ENCODE data around the gene REEP3. TPM values are rescaled to one million over a fixed set of nuclear protein-coding genes. Genes with fewer than 3 reads are reported as not detected.

The REEP3 gene
- total and polyA plus RNA-seq, 7 experiments from 2014 or later = 1.6 to 21.6 (median 8.1) TPM

GRCh38 chr10:63603709-63604445 is 82.7 kb downstream of the REEP3 start:
- CTCF ChIA-PET = no interaction called here
- Mint-ChIP-seq H3K27ac (no peak overlapping the region), H3K4me3 (no peak overlapping the region), H3K4me1 (peaks cover 0 to 9% (median 0%) of the 10 kb centered on the region in 7 donors), H3K27me3 (no peaks in the 10 kb centered on the region), H3K9me3 (no peaks in the 10 kb centered on the region), H3K36me3 (peaks cover 0 to 16% (median 9%) of the 10 kb centered on the region in 5 donors)
- ATAC-seq (no peak), DNase-seq (no peak)
- Histone ChIP-seq H3K27ac (ENCODE audit: low read depth, low read length) (no peak overlapping the region), H3K4me1 (ENCODE audit: control insufficient read depth in 2 of 2, insufficient read depth in 2 of 2, low read length in 2 of 2) (no peaks in the 10 kb centered on the region), H3K9me3 (ENCODE audit: control insufficient read depth in 2 of 3, low read length in 3 of 3) (no peaks in the 10 kb centered on the region), H3K4me3 (ENCODE audit: low read length) (no peak overlapping the region), H3K27me3 (ENCODE audit: control insufficient read depth in 2 of 2, insufficient read depth in 2 of 2, low read length in 2 of 2) (no peaks in the 10 kb centered on the region), H3K36me3 (ENCODE audit: control insufficient read depth in 2 of 3, insufficient read depth in 3 of 3, low read length in 3 of 3) (peaks cover 0 to 4% (median 0%) of the 10 kb centered on the region in 3 experiments)
- intact Hi-C loops (cut with micrococcal nuclease) = no loop called here
- POLR2A ChIA-PET = no interaction called here

GRCh38 chr10:63605197-63605967 is 84.2 kb downstream of the REEP3 start:
- Histone ChIP-seq H3K4me3 (ENCODE audit: low read length) (no peak overlapping the region), H3K27me3 (ENCODE audit: control insufficient read depth in 2 of 2, insufficient read depth in 2 of 2, low read length in 2 of 2) (no peaks in the 10 kb centered on the region), H3K4me1 (ENCODE audit: control insufficient read depth in 2 of 2, insufficient read depth in 2 of 2, low read length in 2 of 2) (no peaks in the 10 kb centered on the region), H3K36me3 (ENCODE audit: control insufficient read depth in 2 of 3, insufficient read depth in 3 of 3, low read length in 3 of 3) (peaks cover 0 to 4% (median 0%) of the 10 kb centered on the region in 3 experiments), H3K9me3 (ENCODE audit: control insufficient read depth in 2 of 3, low read length in 3 of 3) (no peaks in the 10 kb centered on the region), H3K27ac (ENCODE audit: low read depth, low read length) (no peak overlapping the region)
- Mint-ChIP-seq H3K27me3 (no peaks in the 10 kb centered on the region), H3K27ac (no peak overlapping the region), H3K4me3 (no peak overlapping the region), H3K36me3 (peaks cover 0 to 16% (median 4%) of the 10 kb centered on the region in 5 donors), H3K4me1 (peaks cover 0 to 13% (median 0%) of the 10 kb centered on the region in 7 donors), H3K9me3 (no peaks in the 10 kb centered on the region)
- intact Hi-C loops (cut with micrococcal nuclease) = no loop called here
- DNase-seq (no peak), ATAC-seq (no peak)
- CTCF ChIA-PET = no interaction called here
- POLR2A ChIA-PET = no interaction called here

- no peak overlapping the region for H3K4me3 ChIP-seq (ENCODE audit: low read length)
- H3K4me3 Mint-ChIP-seq = no peak overlapping the region
- ChIA-PET CTCF (no interaction called here), POLR2A (no interaction called here)
- H3K9me3 ChIP-seq (ENCODE audit: control insufficient read depth in 2 of 3, low read length in 3 of 3) = no peaks in the 10 kb centered on the region
- no peak overlapping the region for H3K27ac ChIP-seq (ENCODE audit: low read depth, low read length)
- peaks cover 0 to 15% (median 0%) of the 10 kb centered on the region in 7 donors for H3K4me1 Mint-ChIP-seq
- no peaks in the 10 kb centered on the region for H3K36me3 ChIP-seq (ENCODE audit: control insufficient read depth in 2 of 3, insufficient read depth in 3 of 3, low read length in 3 of 3)
- no peaks in the 10 kb centered on the region for H3K27me3 ChIP-seq (ENCODE audit: control insufficient read depth in 2 of 2, insufficient read depth in 2 of 2, low read length in 2 of 2)
- H3K9me3 Mint-ChIP-seq = no peaks in the 10 kb centered on the region
- ATAC-seq (no peak), DNase-seq (no peak)
- intact Hi-C loops (cut with micrococcal nuclease) = no loop called here
- no peaks in the 10 kb centered on the region for H3K27me3 Mint-ChIP-seq
- no peaks in the 10 kb centered on the region for H3K4me1 ChIP-seq (ENCODE audit: control insufficient read depth in 2 of 2, insufficient read depth in 2 of 2, low read length in 2 of 2)
- no peak overlapping the region for H3K27ac Mint-ChIP-seq
- peaks cover 0 to 12% (median 0%) of the 10 kb centered on the region in 5 donors for H3K36me3 Mint-ChIP-seq
Observed at GRCh38 chr10:63608511-63608910, 87.3 kb downstream of the REEP3 start.

GRCh38 chr10:63611078-63611477 is 89.9 kb downstream of the REEP3 start:
- H3K4me3 Mint-ChIP-seq = no peak overlapping the region
- Histone ChIP-seq H3K36me3 (ENCODE audit: control insufficient read depth in 2 of 3, insufficient read depth in 3 of 3, low read length in 3 of 3) (no peaks in the 10 kb centered on the region), H3K27me3 (ENCODE audit: control insufficient read depth in 2 of 2, insufficient read depth in 2 of 2, low read length in 2 of 2) (no peaks in the 10 kb centered on the region), H3K27ac (ENCODE audit: low read depth, low read length) (no peak overlapping the region), H3K9me3 (ENCODE audit: control insufficient read depth in 2 of 3, low read length in 3 of 3) (no peaks in the 10 kb centered on the region), H3K4me3 (ENCODE audit: low read length) (no peak overlapping the region), H3K4me1 (ENCODE audit: control insufficient read depth in 2 of 2, insufficient read depth in 2 of 2, low read length in 2 of 2) (no peaks in the 10 kb centered on the region)
- no peaks in the 10 kb centered on the region for H3K9me3 Mint-ChIP-seq
- intact Hi-C loops (cut with micrococcal nuclease) = loop anchor here in 1 of 2 donors (5.0 kb wide), 1 partner anchor 854 kb away; no protein-coding TSS in a partner anchor
- ChIA-PET CTCF (no interaction called here), POLR2A (no interaction called here)
- peaks cover 0 to 10% (median 0%) of the 10 kb centered on the region in 7 donors for H3K4me1 Mint-ChIP-seq
- no peak overlapping the region for H3K27ac Mint-ChIP-seq
- peaks cover 0 to 20% (median 4%) of the 10 kb centered on the region in 5 donors for H3K36me3 Mint-ChIP-seq
- ATAC-seq (no peak), DNase-seq (no peak)
- H3K27me3 Mint-ChIP-seq = no peaks in the 10 kb centered on the region

- Histone ChIP-seq H3K27me3 (ENCODE audit: control insufficient read depth in 2 of 2, insufficient read depth in 2 of 2, low read length in 2 of 2) (no peaks in the 10 kb centered on the region), H3K27ac (ENCODE audit: low read depth, low read length) (no peak overlapping the region), H3K36me3 (ENCODE audit: control insufficient read depth in 2 of 3, insufficient read depth in 3 of 3, low read length in 3 of 3) (no peaks in the 10 kb centered on the region), H3K4me1 (ENCODE audit: control insufficient read depth in 2 of 2, insufficient read depth in 2 of 2, low read length in 2 of 2) (no peaks in the 10 kb centered on the region), H3K9me3 (ENCODE audit: control insufficient read depth in 2 of 3, low read length in 3 of 3) (no peaks in the 10 kb centered on the region), H3K4me3 (ENCODE audit: low read length) (no peak overlapping the region)
- ATAC-seq (no peak), DNase-seq (no peak)
- H3K9me3 Mint-ChIP-seq = no peaks in the 10 kb centered on the region
- POLR2A ChIA-PET = interaction anchor here (0.6 kb wide), 1 partner anchor 239 kb away, joined by 3 read pairs; no protein-coding TSS in a partner anchor
- H3K27me3 Mint-ChIP-seq = no peaks in the 10 kb centered on the region
- intact Hi-C loops (cut with micrococcal nuclease) = loop anchor here in 1 of 2 donors (5.0 kb wide), 1 partner anchor 857 kb away; no protein-coding TSS in a partner anchor
- H3K4me3 Mint-ChIP-seq = no peak overlapping the region
- H3K36me3 Mint-ChIP-seq = peaks cover 5 to 20% (median 13%) of the 10 kb centered on the region in 5 donors
- H3K27ac Mint-ChIP-seq = peak overlapping the region in 3 of 9 donors; percentile 6 to 43 (median 6)
- H3K4me1 Mint-ChIP-seq = peaks cover 0 to 8% (median 0%) of the 10 kb centered on the region in 7 donors
- CTCF ChIA-PET = no interaction called here
Observed at GRCh38 chr10:63614371-63614891, 93.2 kb downstream of the REEP3 start.

GRCh38 chr10:63618552-63618951 is 97.4 kb downstream of the REEP3 start:
- H3K36me3 ChIP-seq (ENCODE audit: control insufficient read depth in 2 of 3, insufficient read depth in 3 of 3, low read length in 3 of 3) = no peaks in the 10 kb centered on the region
- H3K27me3 Mint-ChIP-seq = no peaks in the 10 kb centered on the region
- no peaks in the 10 kb centered on the region for H3K27me3 ChIP-seq (ENCODE audit: control insufficient read depth in 2 of 2, insufficient read depth in 2 of 2, low read length in 2 of 2)
- DNase-seq (no peak), ATAC-seq (no peak)
- ChIA-PET CTCF (interaction anchor here (1.2 to 1.4 kb wide), 2 partner anchors 10 to 102 kb away, joined by 4 read pairs; no protein-coding TSS in a partner anchor), POLR2A (no interaction called here)
- H3K27ac Mint-ChIP-seq = no peak overlapping the region
- H3K9me3 Mint-ChIP-seq = no peaks in the 10 kb centered on the region
- intact Hi-C loops (cut with micrococcal nuclease) = no loop called here
- H3K27ac ChIP-seq (ENCODE audit: low read depth, low read length) = no peak overlapping the region
- peaks cover 7 to 28% (median 16%) of the 10 kb centered on the region in 5 donors for H3K36me3 Mint-ChIP-seq
- no peak overlapping the region for H3K4me3 ChIP-seq (ENCODE audit: low read length)
- no peaks in the 10 kb centered on the region for H3K4me1 ChIP-seq (ENCODE audit: control insufficient read depth in 2 of 2, insufficient read depth in 2 of 2, low read length in 2 of 2)
- no peaks in the 10 kb centered on the region for H3K9me3 ChIP-seq (ENCODE audit: control insufficient read depth in 2 of 3, low read length in 3 of 3)
- H3K4me1 Mint-ChIP-seq = no peaks in the 10 kb centered on the region
- H3K4me3 Mint-ChIP-seq = no peak overlapping the region
